Subcutaneous adipose tissue (tissue), 4 donors: Measurements from ENCODE around the gene WT1. TPM values are rescaled to one million over a fixed set of nuclear protein-coding genes. Genes with fewer than 3 reads are reported as not detected.

ENCODE experiments used
- total RNA-seq, 4 donors: library from RNA; depleted of rRNA; stranded (reverse); fragments of >200 nt; gene quantifications; one replicate each; pipeline ENCODE4 v1.1.0, GENCODE V29; 2016
- TF ChIP-seq, protein P1 (sequence below): fragments of 450-650 bp; IDR thresholded peaks from one replicate; pipeline ENCODE4 v1.5.1; 2016; ENCODE audit warnings: low read depth, mild to moderate bottlenecking, control low read depth, antibody characterized with exemption, moderate library complexity

The WT1 gene
- total RNA-seq, 4 donors from 2014 or later = 0.82 TPM; not detected in 3

DNA sequence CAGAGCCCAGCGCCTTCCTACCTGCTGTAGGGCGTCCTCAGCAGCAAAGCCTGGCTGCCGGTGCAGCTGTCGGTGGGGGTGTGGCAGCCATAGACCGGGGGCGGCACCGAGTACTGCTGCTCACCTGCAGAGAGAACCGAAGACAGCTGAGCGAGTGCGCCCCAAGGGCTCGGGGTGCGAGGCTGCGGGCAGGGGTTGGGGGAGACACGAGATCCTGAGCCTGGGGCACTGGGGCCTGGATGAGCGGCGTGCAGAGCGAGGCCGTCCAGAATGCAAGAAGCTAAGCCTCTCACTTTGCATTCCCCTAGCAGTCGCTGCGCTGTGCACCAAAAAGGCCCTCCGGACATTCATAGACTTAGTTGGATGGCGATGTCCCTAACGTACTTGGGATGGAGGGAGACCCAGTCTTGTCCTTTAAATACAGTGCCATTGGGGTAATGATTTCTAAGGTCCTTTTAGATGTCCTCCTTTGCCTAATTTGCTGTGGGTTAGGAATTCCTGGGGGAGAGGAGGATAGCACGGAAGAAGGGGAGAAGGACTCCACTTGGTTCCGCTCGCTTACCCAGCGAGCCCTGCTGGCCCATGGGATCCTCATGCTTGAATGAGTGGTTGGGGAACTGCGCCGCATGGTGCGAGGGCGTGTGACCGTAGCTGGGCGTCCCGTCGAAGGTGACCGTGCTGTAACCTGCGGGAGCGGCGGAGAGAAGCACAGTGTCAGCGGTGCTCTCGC lies 7.2 kb downstream of the WT1 start:
- TF ChIP-seq, protein P1, sequence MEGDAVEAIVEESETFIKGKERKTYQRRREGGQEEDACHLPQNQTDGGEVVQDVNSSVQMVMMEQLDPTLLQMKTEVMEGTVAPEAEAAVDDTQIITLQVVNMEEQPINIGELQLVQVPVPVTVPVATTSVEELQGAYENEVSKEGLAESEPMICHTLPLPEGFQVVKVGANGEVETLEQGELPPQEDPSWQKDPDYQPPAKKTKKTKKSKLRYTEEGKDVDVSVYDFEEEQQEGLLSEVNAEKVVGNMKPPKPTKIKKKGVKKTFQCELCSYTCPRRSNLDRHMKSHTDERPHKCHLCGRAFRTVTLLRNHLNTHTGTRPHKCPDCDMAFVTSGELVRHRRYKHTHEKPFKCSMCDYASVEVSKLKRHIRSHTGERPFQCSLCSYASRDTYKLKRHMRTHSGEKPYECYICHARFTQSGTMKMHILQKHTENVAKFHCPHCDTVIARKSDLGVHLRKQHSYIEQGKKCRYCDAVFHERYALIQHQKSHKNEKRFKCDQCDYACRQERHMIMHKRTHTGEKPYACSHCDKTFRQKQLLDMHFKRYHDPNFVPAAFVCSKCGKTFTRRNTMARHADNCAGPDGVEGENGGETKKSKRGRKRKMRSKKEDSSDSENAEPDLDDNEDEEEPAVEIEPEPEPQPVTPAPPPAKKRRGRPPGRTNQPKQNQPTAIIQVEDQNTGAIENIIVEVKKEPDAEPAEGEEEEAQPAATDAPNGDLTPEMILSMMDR = no peak

GRCh38 chr11:32427616-32427934 lies 7.8 kb downstream of the WT1 start:
- TF ChIP-seq, protein P1 = no peak

DNA sequence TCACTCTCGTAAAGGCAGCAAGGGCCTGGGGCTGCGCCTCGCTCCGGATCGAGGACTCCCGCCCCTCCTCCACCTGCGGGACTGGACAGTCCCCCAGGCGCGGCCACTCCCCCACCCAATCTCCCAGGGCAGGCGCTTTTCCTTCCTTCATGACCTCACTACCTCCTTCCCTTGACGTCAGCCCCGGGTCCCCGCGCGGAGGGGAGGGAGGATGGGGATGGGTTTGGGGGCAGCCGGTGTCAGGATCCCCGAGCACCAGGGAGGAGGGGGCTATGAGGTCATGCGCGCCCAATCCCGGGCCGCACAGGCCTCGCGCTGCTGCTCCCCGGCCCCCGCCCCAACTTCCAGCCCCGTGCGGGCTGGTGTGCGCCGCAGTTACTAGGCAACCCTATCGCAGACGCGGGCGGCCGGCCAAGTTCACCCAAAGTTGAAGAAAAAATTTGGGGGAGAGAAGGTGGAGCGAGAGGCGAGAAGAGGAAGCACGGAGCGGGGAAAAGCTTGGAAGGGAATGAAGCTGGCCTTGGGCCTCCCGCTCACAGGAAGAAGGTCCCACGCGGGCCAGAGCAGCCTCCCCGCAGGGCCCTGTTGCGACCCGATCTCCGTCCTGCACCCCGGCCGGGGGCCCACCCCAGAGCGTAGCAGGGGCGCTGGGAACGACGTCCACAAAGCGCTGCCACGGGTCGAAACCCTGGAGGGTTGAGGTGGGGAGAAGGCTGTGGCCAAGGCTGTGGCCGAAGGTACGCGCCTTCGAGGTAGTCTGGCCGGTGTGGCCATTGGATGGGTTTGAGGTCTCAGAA lies 8.3 kb downstream of the WT1 start:
- TF ChIP-seq, protein P1 = no peak

GRCh38 chr11:32426192-32426591 lies 9.1 kb downstream of the WT1 start:
- TF ChIP-seq, protein P1 = no peak

DNA sequence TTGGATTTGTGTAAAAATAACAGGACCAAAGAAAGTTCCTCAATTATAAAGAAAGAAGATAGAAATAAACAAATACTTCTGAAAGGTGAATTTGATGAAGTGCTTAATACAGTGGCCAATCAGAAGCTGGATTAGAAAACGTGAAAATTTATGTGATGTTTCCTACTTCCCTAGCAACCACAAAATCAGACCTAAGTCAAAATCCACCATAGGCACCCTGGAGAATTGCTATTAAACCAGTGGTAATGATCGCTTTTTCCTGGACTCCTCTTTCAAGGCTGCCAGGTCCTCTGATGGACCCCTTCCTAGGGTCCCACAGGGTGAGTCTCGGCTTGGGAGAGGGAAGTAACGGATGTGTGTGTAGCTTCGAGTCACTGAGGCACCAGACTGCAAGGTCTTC lies 9.6 kb downstream of the WT1 start:
- TF ChIP-seq, protein P1 = no peak

DNA sequence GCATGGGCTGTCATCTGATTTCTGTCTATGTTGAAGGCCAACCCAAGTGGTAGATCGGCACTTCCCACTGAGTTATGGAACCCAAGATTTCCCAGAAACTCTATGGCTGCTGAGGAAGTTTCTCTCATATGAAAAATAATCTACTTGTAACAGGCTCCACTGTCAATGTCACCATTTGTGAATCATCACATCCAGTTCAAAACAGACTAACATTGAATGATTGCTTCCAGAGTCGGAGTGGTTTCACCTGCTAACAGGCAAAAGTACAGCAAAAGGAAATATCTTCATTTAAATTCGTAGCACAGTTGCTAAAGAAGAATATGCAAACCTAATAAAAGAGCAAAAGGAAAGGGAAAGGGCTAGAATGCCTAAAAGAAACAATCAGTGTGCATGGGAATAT lies 12.8 kb downstream of the WT1 start:
- TF ChIP-seq, protein P1 = no peak

DNA sequence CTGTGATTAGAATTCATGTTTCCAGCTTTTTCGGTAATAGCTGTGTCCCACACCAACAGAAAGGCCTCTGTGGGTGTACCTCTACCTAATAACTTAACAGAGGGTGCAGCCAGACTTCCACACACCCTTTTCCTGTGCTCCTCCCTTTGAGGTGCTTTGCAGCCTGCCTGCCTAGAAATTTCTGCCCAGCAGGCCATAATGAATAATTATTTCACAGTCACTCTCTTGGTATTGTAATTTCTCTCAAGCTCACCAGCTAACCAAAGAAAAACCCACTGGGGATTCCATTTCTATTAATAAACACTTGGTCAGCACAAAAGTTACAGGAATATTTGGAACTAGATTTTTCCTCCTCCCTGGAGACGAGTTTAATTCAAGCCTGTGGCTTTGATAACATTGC lies 13.3 kb downstream of the WT1 start:
- TF ChIP-seq, protein P1 = no peak
